ENCODE measurements around the gene GOLGA6L6.
"Not testable (repeated sequence)": the region's sequence is repeated elsewhere in the genome, so short reads cannot be mapped to it uniquely, and the experiment has no call there.

DNA sequence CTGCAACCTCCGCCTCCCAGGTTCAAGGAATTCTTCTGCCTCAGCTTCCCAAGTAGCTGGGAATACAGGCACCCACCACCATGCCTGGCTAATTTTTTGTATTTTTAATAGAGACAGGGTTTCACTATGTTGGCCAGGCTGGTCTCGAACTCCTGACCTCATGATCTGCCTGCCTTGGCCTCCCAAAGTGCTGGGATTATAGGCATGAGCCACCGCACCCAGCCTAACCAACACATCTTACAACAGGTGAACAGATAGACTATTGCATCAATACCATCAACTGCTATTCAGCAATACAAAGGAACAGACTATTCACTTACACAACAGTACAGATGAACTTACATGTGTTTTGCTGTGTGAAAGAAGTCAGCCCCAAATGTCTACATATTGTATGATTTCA lies 45.2 kb upstream of the GOLGA6L6 start:
- TF ChIP-seq, protein P1, sequence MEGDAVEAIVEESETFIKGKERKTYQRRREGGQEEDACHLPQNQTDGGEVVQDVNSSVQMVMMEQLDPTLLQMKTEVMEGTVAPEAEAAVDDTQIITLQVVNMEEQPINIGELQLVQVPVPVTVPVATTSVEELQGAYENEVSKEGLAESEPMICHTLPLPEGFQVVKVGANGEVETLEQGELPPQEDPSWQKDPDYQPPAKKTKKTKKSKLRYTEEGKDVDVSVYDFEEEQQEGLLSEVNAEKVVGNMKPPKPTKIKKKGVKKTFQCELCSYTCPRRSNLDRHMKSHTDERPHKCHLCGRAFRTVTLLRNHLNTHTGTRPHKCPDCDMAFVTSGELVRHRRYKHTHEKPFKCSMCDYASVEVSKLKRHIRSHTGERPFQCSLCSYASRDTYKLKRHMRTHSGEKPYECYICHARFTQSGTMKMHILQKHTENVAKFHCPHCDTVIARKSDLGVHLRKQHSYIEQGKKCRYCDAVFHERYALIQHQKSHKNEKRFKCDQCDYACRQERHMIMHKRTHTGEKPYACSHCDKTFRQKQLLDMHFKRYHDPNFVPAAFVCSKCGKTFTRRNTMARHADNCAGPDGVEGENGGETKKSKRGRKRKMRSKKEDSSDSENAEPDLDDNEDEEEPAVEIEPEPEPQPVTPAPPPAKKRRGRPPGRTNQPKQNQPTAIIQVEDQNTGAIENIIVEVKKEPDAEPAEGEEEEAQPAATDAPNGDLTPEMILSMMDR (conservative IDR thresholded peaks at IDR 0.05; ENCODE audit: low read depth, low read length): not testable (repeated sequence)
- not testable (repeated sequence) for TF ChIP-seq EZH2phosphoT487 (IDR thresholded peaks at IDR 0.05; ENCODE audit: borderline replicate concordance, low read length); EZH2 (IDR thresholded peaks at IDR 0.05; ENCODE audit: low read length, unreplicated experiment)

Measured in PC-3 (cell line).